Thymus (tissue), 11 donors: Measurements from ENCODE around the gene ARHGAP24. TPM values are rescaled to one million over a fixed set of nuclear protein-coding genes. Genes with fewer than 3 reads are reported as not detected.
"Not testable (repeated sequence)": the region's sequence is repeated elsewhere in the genome, so short reads cannot be mapped to it uniquely, and the experiment has no call there.

Experiments
- DNase-seq, 9 donors: peaks; one replicate each; pipeline ENCODE4 v3.0.0-alpha.2; 2013; ENCODE audit warnings: low spot score in 9 of 9, low read depth in 6 of 9, missing footprints in 1 of 9
- H3K27ac ChIP-seq, 2 donors: one replicate each; pipeline ENCODE4 v1.5.1; 2013; ENCODE audit warnings: control low read depth in 1 of 2, low read depth in 1 of 2, low read length in 1 of 2, mild to moderate bottlenecking in 1 of 2, moderate library complexity in 1 of 2
- H3K27me3 ChIP-seq, 2 donors: one replicate each; pipeline ENCODE4 v1.5.1; 2013; ENCODE audit warnings: low read length in 1 of 2; ENCODE audit not compliant: control insufficient read depth in 2 of 2, insufficient read depth in 1 of 2
- H3K36me3 ChIP-seq, 2 donors: one replicate each; pipeline ENCODE4 v1.5.1; 2013; ENCODE audit warnings: low read length in 1 of 2, mild to moderate bottlenecking in 1 of 2, moderate library complexity in 1 of 2; ENCODE audit not compliant: control insufficient read depth in 2 of 2, insufficient read depth in 2 of 2
- H3K4me1 ChIP-seq, 2 donors: one replicate each; pipeline ENCODE4 v1.5.1; 2013; ENCODE audit warnings: low read length in 2 of 2; ENCODE audit not compliant: control insufficient read depth in 2 of 2, insufficient read depth in 2 of 2
- H3K4me3 ChIP-seq, 2 donors: one replicate each; pipeline ENCODE4 v1.5.1; 2013; ENCODE audit warnings: low read length in 2 of 2, control low read depth in 1 of 2, mild to moderate bottlenecking in 1 of 2
- H3K9me3 ChIP-seq, 2 donors: one replicate each; pipeline ENCODE4 v1.5.1; 2013; ENCODE audit warnings: low read length in 1 of 2, mild to moderate bottlenecking in 1 of 2; ENCODE audit not compliant: control insufficient read depth in 2 of 2, insufficient read depth in 1 of 2
- WGBS: extraction: QIAGEN DNeasy Blood & Tissue Kit; methylation state at CpG from one replicate; pipeline ENCODE4 v1.1.7; 2013; 5-methylcytosine and 5-hydroxymethylcytosine counted together
- polyA plus RNA-seq: library from polyadenylated mRNA; stranded (reverse); fragments of 200-250 nt; gene quantifications from one replicate; pipeline ENCODE4 v1.2.3, GENCODE V29; 2013
- total RNA-seq: library from RNA; stranded (reverse); fragments of 120-200 nt; gene quantifications from one replicate; pipeline ENCODE4 v1.2.4, GENCODE V29; 2013
- donor health status: healthy.

ARHGAP24 gene
- total and polyA plus RNA-seq, 2 donors: 10.0 to 18.2 TPM

DNA sequence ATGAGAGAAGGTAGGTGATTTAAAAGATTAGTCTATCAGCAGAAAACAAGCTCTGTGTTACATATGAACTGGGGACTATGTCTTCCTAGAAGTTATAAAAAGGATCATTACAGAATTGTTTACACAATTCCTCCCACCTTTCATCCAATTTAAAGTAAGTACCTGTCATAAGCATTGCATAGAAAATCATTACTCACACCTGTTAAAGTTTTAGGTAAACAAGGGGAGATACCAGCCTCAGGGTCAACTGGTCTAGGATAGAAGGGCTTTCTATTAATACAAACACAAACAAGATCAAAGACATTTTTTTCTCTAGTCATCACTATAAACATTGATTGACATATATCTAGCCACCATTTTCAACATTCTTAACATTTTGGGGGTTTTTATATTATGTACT, 333.9 kb downstream of the ARHGAP24 start:
- no peaks in the 10 kb centered on the region for H3K27me3 ChIP-seq
- DNase-seq: no peak
- H3K4me3 ChIP-seq: no peak overlapping the region
- no peaks in the 10 kb centered on the region for H3K36me3 ChIP-seq
- no peak overlapping the region for H3K27ac ChIP-seq
- no peaks in the 10 kb centered on the region for H3K9me3 ChIP-seq
- H3K4me1 ChIP-seq: no peaks in the 10 kb centered on the region

DNA sequence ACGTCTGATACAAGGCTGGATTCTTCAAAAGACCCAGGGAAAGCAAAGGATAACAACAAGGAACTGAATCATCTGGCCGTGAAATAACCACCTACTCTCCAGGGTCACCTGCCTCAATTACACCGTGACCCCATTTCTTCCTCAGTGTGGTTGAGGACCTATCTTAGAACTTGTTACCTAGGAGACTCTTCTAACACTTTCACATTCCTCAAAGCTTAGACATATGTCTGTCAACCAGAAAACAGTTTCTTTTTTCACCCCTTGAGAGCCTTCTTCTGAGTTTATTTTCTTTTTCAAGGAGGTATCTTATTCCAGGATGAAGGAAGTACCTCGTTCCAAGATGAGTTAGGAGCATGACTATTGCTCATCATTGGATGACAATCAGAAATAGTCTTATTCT, 337.8 kb downstream of the ARHGAP24 start:
- H3K36me3 ChIP-seq: no peaks in the 10 kb centered on the region
- no peak overlapping the region for H3K4me3 ChIP-seq
- H3K27me3 ChIP-seq: no peaks in the 10 kb centered on the region
- H3K4me1 ChIP-seq: no peaks in the 10 kb centered on the region
- WGBS: 94% methylated on average over 4 of the region's 4 CpGs
- no peaks in the 10 kb centered on the region for H3K9me3 ChIP-seq
- H3K27ac ChIP-seq: no peak overlapping the region
- no peak for DNase-seq

DNA sequence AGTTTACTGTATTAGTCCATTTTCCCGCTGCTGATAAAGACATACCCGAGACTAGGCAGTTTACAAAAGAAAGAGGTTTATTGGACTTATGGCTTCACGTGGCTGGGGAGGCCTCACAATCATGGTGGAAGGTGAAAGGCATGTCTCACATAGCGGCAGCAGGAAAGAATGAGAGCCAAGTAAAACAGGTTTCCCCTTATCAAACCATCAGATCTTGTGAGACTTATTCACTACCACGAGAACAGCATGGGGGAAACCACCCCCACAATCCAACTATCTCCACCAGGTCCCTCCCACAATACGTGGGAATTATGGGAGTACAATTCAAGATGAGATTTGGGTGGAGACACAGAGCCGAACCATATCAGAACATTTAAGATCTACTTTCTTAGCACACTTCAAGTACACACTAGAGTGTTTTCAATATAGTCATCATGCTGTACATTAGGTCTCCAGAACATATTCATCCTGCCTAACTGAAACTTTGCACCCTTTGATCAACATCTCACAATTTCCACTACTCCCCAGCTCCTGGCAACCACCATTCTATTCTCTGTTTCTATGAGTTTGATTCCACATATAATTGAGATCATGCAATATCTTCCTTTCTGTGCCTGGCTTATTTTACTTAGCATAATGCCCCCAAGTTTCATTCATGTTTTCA, 341.0 kb downstream of the ARHGAP24 start:
- Histone ChIP-seq H3K27ac (no peak overlapping the region), H3K4me1 (no peaks in the 10 kb centered on the region), H3K36me3 (no peaks in the 10 kb centered on the region), H3K27me3 (no peaks in the 10 kb centered on the region), H3K9me3 (no peaks in the 10 kb centered on the region), H3K4me3 (no peak overlapping the region)
- no peak for DNase-seq
- WGBS: 94% methylated on average over 7 of the region's 7 CpGs

DNA sequence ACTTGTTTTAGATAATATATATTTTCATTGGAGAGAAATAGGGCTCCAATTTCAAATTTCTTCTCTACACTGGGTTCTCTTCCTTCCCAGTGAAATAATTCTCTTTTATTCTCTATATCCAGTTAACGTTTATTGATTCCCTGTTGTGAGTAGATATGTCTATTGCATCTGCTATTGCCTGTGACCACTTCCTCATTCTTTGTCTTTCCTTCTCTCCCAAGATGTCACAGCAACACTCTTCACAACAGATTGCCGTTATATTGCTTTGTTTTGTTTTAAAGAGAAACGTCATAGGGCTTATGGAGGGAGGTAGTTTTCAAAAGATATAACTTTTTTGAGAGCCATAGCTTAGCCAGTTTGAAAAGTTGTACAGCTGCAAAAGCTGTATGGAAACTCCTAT, 343.8 kb downstream of the ARHGAP24 start:
- 25% methylated on average over 3 of the region's 3 CpGs for WGBS
- Histone ChIP-seq H3K9me3 (no peaks in the 10 kb centered on the region), H3K27me3 (no peaks in the 10 kb centered on the region), H3K36me3 (no peaks in the 10 kb centered on the region), H3K4me3 (no peak overlapping the region), H3K4me1 (no peaks in the 10 kb centered on the region), H3K27ac (no peak overlapping the region)
- DNase-seq: no peak

DNA sequence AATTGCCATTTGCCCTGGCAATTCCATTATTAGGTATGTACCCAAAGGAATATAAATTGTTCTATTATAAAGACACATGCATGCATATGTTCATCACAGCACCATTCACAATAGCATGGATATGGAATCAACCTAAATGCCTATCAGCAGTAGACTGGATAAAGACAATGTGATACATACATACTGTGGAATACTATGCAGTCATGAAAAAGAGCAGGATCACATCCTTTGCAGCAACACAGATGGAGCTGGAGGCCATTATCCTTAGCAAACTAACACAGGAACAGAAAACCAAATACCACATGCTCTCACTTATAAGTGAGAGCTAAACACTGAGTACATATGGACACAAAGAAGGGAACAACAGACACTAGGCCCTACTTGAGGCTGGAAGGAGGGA, 345.2 kb downstream of the ARHGAP24 start:
- H3K4me3 ChIP-seq, H3K9me3 ChIP-seq, H3K4me1 ChIP-seq, H3K27me3 ChIP-seq, DNase-seq, H3K27ac ChIP-seq, H3K36me3 ChIP-seq: not testable (repeated sequence)

DNA sequence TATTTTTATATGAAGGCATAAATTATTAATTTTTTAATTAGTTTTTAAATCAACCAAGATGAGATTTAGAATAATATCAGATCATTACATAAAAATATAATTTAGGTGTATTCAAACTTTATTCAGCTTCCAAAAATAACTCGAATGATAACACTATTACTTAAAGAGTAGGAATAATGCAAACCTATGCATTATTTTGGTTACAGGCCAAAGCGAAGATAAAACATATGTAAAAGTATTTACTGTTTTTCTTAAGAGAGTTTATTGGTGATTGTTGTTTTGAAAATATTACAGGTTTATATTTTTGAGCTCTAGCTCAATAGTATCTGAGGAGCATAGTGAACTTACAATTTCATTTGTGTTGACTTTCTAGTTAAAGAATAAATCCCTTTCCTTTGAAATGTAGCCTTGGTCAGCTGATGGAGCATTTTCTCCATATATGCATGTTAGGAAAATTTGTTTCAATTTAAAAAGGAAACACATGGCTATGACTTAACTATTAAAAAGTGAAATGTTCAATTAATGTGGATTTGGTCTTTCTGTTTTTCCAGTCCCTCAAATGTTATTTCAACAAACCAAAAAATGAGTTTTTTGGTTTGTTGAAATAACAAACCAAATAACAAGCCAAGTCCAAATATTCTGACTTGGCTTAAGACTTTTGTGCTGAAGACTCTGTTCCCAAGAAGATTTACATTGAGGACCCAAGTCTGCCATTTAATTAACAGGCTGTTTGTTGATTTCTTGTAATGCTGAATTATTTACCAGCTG, 346.9 kb downstream of the ARHGAP24 start:
- peaks cover 3 to 4% of the 10 kb centered on the region in 2 donors for H3K4me1 ChIP-seq
- 98% methylated on average over 2 of the region's 2 CpGs for WGBS
- H3K27ac ChIP-seq: no peak overlapping the region

DNA sequence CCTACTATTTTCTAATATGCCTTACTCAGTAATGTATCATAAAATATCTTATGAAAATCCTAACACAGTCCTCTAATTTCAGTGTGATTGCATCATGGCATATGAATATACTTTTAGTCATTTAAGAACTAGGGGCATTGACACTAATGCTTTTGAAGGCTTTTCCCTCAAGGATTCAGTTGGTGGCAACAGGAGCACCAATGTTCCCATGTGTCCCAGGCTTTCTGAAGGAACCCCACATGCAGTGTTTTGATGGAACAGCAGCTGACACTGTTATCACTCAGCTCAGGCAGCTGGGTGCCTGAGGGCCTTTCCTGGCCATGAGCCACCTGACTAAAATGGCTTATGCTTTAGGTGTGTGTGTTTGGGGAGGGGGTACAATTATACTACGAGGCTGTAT, 348.3 kb downstream of the ARHGAP24 start:
- Histone ChIP-seq H3K9me3 (no peaks in the 10 kb centered on the region), H3K4me1 (peaks cover 3 to 4% of the 10 kb centered on the region in 2 donors), H3K36me3 (no peaks in the 10 kb centered on the region), H3K4me3 (no peak overlapping the region), H3K27ac (no peak overlapping the region), H3K27me3 (no peaks in the 10 kb centered on the region)
- no peak for DNase-seq
- WGBS: 84% methylated on average over 1 of the region's 1 CpG

More for the DNA sequence above, 346.9 kb downstream of the ARHGAP24 start:
- Histone ChIP-seq H3K9me3 (no peaks in the 10 kb centered on the region), H3K27me3 (no peaks in the 10 kb centered on the region), H3K4me3 (no peak overlapping the region), H3K36me3 (no peaks in the 10 kb centered on the region)
- DNase-seq: no peak

DNA sequence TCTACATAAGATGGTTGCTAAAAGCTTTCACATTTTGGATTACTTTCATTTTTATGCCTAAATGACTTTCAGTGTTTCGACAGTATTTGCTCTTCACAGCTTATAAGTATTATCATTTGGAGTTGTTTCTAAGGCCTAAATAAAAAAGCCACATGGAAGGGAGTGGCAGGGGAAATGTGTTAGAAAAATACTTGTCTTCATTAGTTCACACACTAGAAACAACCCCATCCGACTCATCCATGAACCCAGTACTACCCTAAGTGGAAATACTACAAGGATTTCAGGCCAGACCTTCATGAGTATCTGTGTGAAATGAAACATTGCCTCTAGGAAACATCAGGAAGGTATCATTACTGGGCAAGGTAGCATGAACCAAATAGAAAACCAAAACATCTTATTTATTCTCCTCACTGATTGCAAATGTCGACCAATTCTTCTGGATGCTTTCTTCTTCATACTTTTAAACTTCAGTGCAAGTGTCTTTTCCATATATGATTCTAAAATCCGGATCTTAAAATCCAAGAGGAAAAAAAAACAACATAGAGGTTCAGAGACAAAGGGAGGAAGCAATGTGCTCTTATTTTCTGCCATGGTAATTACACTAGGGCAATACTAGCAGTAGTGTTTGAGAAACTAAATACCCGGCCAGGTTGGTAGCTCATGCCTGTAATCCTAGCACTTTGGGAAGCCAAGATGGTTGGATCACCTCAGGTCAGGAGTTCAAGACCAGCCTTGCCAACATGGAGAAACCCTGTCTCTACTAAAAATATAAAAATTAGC, 349.4 kb downstream of the ARHGAP24 start:
- H3K9me3 ChIP-seq: no peaks in the 10 kb centered on the region
- WGBS: 94% methylated on average over 5 of the region's 5 CpGs
- H3K27me3 ChIP-seq: no peaks in the 10 kb centered on the region
- DNase-seq: no peak
- H3K27ac ChIP-seq: no peak overlapping the region
- H3K4me3 ChIP-seq: no peak overlapping the region
- peaks cover 3 to 4% of the 10 kb centered on the region in 2 donors for H3K4me1 ChIP-seq
- H3K36me3 ChIP-seq: no peaks in the 10 kb centered on the region

DNA sequence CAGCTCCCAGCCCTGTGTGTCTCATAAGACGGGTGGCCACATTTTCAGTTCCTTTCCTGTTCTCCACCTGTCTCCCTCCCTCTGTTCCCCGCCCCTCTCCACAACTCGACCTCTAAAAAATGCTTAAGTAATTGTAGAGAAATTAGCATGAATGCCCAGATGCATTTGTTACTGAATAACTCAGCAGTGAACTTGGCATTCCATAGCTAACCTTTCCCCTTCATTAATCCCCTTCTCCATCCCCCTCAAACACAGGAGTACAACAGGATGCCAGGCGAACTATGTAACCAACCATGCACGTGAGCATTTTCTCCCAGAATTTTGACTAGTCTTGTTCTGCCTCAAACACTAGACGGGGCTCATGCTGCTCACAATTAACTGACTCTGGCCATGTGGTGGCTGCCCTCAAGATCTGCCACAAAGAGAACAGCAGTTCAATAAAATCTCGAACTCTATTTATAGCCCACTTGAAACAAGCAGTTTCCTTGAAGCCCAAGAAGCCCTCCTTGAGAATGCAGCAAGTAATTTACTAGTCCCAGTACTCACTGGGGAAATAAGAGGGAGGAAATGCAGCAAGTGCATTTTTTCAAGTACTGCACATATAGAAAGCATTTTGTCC, 351.2 kb downstream of the ARHGAP24 start:
- Histone ChIP-seq H3K27ac (no peak overlapping the region), H3K4me1 (peaks cover 3 to 4% of the 10 kb centered on the region in 2 donors), H3K27me3 (no peaks in the 10 kb centered on the region), H3K4me3 (no peak overlapping the region), H3K9me3 (no peaks in the 10 kb centered on the region), H3K36me3 (no peaks in the 10 kb centered on the region)
- peak in 1 of 9 donors; percentile 26 for DNase-seq
- WGBS: 17% methylated on average over 7 of the region's 7 CpGs
